HCT116 (cell line): ENCODE data around the gene ZNF580.

ENCODE experiments used
- CBX3 ChIP-seq: IDR thresholded peaks from 2 replicates; pipeline ENCODE4 v1.6.1; 2012; ENCODE audit warnings: low read depth
- CEBPB ChIP-seq: IDR thresholded peaks from 2 replicates; pipeline ENCODE4 v1.6.1; 2012; ENCODE audit warnings: low read depth
- CTCF ChIP-seq, 3 experiments: fragments of 200-600 bp in 1 of 3; sonication (generic) in 1 of 3; IDR thresholded peaks in 2 of 3; conservative IDR thresholded peaks in 1 of 3; 2 replicates each; pipeline ENCODE4 v1.5.1; 2012 to 2017; ENCODE audit warnings: low read depth in 2 of 3, low read length in 2 of 3, antibody characterized with exemption in 1 of 3, borderline replicate concordance in 1 of 3, control low read depth in 1 of 3, mild to moderate bottlenecking in 1 of 3, mixed read lengths in 1 of 3, mixed run types in 1 of 3, moderate library complexity in 1 of 3; ENCODE audit not compliant: insufficient read depth in 1 of 3
- EZH2 ChIP-seq: fragments of 200-600 bp; sonication (generic); IDR thresholded peaks from 2 replicates; pipeline ENCODE4 v1.6.1; 2017; ENCODE audit warnings: antibody characterized with exemption, mixed run types
- EZH2phosphoT487 ChIP-seq: fragments of 200-600 bp; IDR thresholded peaks from 2 replicates; pipeline ENCODE4 v1.6.1; 2018; ENCODE audit warnings: antibody characterized with exemption, borderline replicate concordance
- POLR2A ChIP-seq: IDR thresholded peaks from 2 replicates; pipeline ENCODE4 v1.7.0; 2011; ENCODE audit warnings: borderline replicate concordance; ENCODE audit not compliant: insufficient read depth, insufficient read length; ENCODE audit errors: extremely low read depth
- POLR2AphosphoS5 ChIP-seq: IDR thresholded peaks from 2 replicates; pipeline ENCODE4 v1.6.1; 2011; ENCODE audit warnings: mild to moderate bottlenecking, low read depth, low read length, moderate library complexity
- REST ChIP-seq: IDR thresholded peaks from 2 replicates; pipeline ENCODE4 v1.6.1; 2012; ENCODE audit warnings: low read depth
- ZFX ChIP-seq: fragments of 450-650 bp; IDR thresholded peaks from 2 replicates; pipeline ENCODE4 v1.6.1; 2017
- ZNF274 ChIP-seq: fragments of 200-500 bp; sonication (Bioruptor generic); IDR thresholded peaks from 2 replicates; pipeline ENCODE4 v1.6.1; 2014; ENCODE audit warnings: mild to moderate bottlenecking, low read depth, low read length, inconsistent platforms

- TF ChIP-seq REST = no peak
- TF ChIP-seq ZNF274 = no peak
- TF ChIP-seq POLR2AphosphoS5 = no peak
- TF ChIP-seq POLR2A = no peak
- no peak for TF ChIP-seq CTCF (IDR thresholded peaks at IDR 0.05 in 2 of 3, conservative IDR thresholded peaks at IDR 0.05 in 1 of 3; ENCODE audit: borderline replicate concordance in 1 of 3, insufficient read depth in 1 of 3, low read depth in 2 of 3, low read length in 2 of 3)
- no peak for TF ChIP-seq ZFX
- TF ChIP-seq EZH2 = no peak
- TF ChIP-seq CEBPB = no peak
- TF ChIP-seq EZH2phosphoT487 = no peak
- no peak for TF ChIP-seq CBX3
Measured at GRCh38 chr19:55621673-55622231, 19.1 kb upstream of the ZNF580 start.
